Activated CD4-positive, alpha-beta memory T cell treated with anti-CD3 and anti-CD28 coated beads for 36 hours (primary cell): ENCODE measurements around the gene AOAH. TPM values are rescaled to one million over a fixed set of nuclear protein-coding genes. Genes with fewer than 3 reads are reported as not detected.
"Not testable (repeated sequence)": the region's sequence is repeated elsewhere in the genome, so short reads cannot be mapped to it uniquely, and the experiment has no call there.

Experiments used
- CTCF ChIA-PET: fragments of 350-600 bp; sonication (Branson Sonifier 250); formaldehyde crosslinking; loops from one replicate; lab custom pipeline; 2021; ENCODE audit warnings: antibody characterized with exemption, inconsistent platforms; lab: Charles Lee
- POLR2A ChIA-PET: fragments of 350-600 bp; sonication (Branson Sonifier 250); formaldehyde crosslinking; loops from one replicate; lab custom pipeline; 2021; ENCODE audit warnings: antibody characterized with exemption; lab: Charles Lee
- DNase-seq: peaks from one replicate; pipeline ENCODE4 v3.0.0-alpha.2; 2020
- H3K27ac Mint-ChIP-seq: one replicate; pipeline ENCODE4 v1.8.0; 2021; ENCODE audit warnings: mixed read lengths
- H3K27me3 Mint-ChIP-seq: one replicate; pipeline ENCODE4 v1.8.0; 2021; ENCODE audit warnings: mixed read lengths
- H3K36me3 Mint-ChIP-seq: one replicate; pipeline ENCODE4 v1.8.0; 2021; ENCODE audit warnings: mixed read lengths
- H3K4me1 Mint-ChIP-seq: one replicate; pipeline ENCODE4 v1.8.0; 2021; ENCODE audit warnings: low read depth, mixed read lengths
- H3K4me3 Mint-ChIP-seq: one replicate; pipeline ENCODE4 v1.8.0; 2021; ENCODE audit warnings: mild to moderate bottlenecking, mixed read lengths
- H3K9me3 Mint-ChIP-seq: one replicate; pipeline ENCODE4 v1.8.0; 2021; ENCODE audit warnings: mixed read lengths
- intact Hi-C: fragments of 100-400 bp; cut with micrococcal nuclease; formaldehyde crosslinking; loops from one replicate; pipeline ENCODE4 v1.15.1; 2023
- total RNA-seq, 2 experiments: library from RNA; stranded (reverse); gene quantifications; one replicate each; pipeline ENCODE4 v1.2.3, GENCODE V29; 2021

The AOAH gene
- total RNA-seq, 2 experiments from 2014 or later = 2.4 to 2.6 TPM

- Mint-ChIP-seq H3K36me3 (peaks cover 4% of the 10 kb centered on the region), H3K27ac (no peak overlapping the region), H3K4me1 (peaks cover 15% of the 10 kb centered on the region), H3K9me3 (peaks cover 13% of the 10 kb centered on the region), H3K27me3 (no peaks in the 10 kb centered on the region), H3K4me3 (no peak overlapping the region)
- intact Hi-C loops = loop anchor here (10.0 kb wide), 2 partner anchors 376 to 486 kb away; no protein-coding TSS in a partner anchor
- CTCF ChIA-PET = interaction anchor here (1.7 to 2.6 kb wide), 2 partner anchors 8 to 11 kb away, joined by 4 to 6 read pairs; no protein-coding TSS in a partner anchor
- DNase-seq = no peak
- POLR2A ChIA-PET = no interaction called here
Observed at GRCh38 chr7:36478745-36479144, 245.5 kb downstream of the AOAH start.

- Mint-ChIP-seq H3K27ac (no peak overlapping the region), H3K9me3 (peaks cover 10% of the 10 kb centered on the region), H3K36me3 (peaks cover 1% of the 10 kb centered on the region), H3K27me3 (no peaks in the 10 kb centered on the region), H3K4me1 (peaks cover 15% of the 10 kb centered on the region), H3K4me3 (no peak overlapping the region)
- intact Hi-C loops = loop anchor here (10.0 kb wide), 2 partner anchors 379 to 489 kb away; no protein-coding TSS in a partner anchor
- POLR2A ChIA-PET = no interaction called here
- CTCF ChIA-PET = interaction anchor here (1.4 to 5.4 kb wide), 4 partner anchors 12 to 723 kb away, joined by 5 to 24 read pairs (median 10); no protein-coding TSS in a partner anchor
- DNase-seq = peak; percentile 41
Observed at GRCh38 chr7:36475381-36475780, 248.9 kb downstream of the AOAH start.

- Mint-ChIP-seq H3K27me3 (no peaks in the 10 kb centered on the region), H3K27ac (no peak overlapping the region), H3K36me3 (peaks cover under 1% of the 10 kb centered on the region), H3K4me3 (no peak overlapping the region), H3K4me1 (peaks cover 15% of the 10 kb centered on the region), H3K9me3 (peaks cover 10% of the 10 kb centered on the region)
- no peak for DNase-seq
- ChIA-PET CTCF (interaction anchor here (0.8 to 5.4 kb wide), 7 partner anchors 13 to 723 kb away, joined by 3 to 24 read pairs (median 5); no protein-coding TSS in a partner anchor), POLR2A (no interaction called here)
- intact Hi-C loops = loop anchor here (10.0 kb wide), 2 partner anchors 380 to 490 kb away; no protein-coding TSS in a partner anchor
Observed at GRCh38 chr7:36475011-36475342, 249.3 kb downstream of the AOAH start.

GRCh38 chr7:36474283-36475010, 249.8 kb downstream of the AOAH start:
- H3K4me3 Mint-ChIP-seq = no peak overlapping the region
- DNase-seq = no peak
- peaks cover 6% of the 10 kb centered on the region for H3K9me3 Mint-ChIP-seq
- H3K27ac Mint-ChIP-seq = no peak overlapping the region
- H3K27me3 Mint-ChIP-seq = no peaks in the 10 kb centered on the region
- peaks cover 15% of the 10 kb centered on the region for H3K4me1 Mint-ChIP-seq
- CTCF ChIA-PET = interaction anchor here (0.8 to 5.4 kb wide), 7 partner anchors 13 to 724 kb away, joined by 3 to 24 read pairs (median 5); no protein-coding TSS in a partner anchor
- intact Hi-C loops = loop anchor here (5.0 to 10.0 kb wide), 3 partner anchors 198 to 490 kb away; no protein-coding TSS in a partner anchor
- POLR2A ChIA-PET = no interaction called here
- H3K36me3 Mint-ChIP-seq = no peaks in the 10 kb centered on the region

GRCh38 chr7:36473454-36474282, 250.6 kb downstream of the AOAH start:
- Mint-ChIP-seq H3K27ac (no peak overlapping the region), H3K27me3 (no peaks in the 10 kb centered on the region), H3K9me3 (no peaks in the 10 kb centered on the region), H3K36me3 (no peaks in the 10 kb centered on the region), H3K4me3 (no peak overlapping the region), H3K4me1 (peaks cover 15% of the 10 kb centered on the region)
- DNase-seq = peak; percentile 57
- intact Hi-C loops = loop anchor here (5.0 to 10.0 kb wide), 3 partner anchors 199 to 491 kb away; no protein-coding TSS in a partner anchor
- ChIA-PET CTCF (interaction anchor here (0.9 to 5.4 kb wide), 5 partner anchors 14 to 725 kb away, joined by 3 to 24 read pairs (median 5); no protein-coding TSS in a partner anchor), POLR2A (no interaction called here)

GRCh38 chr7:36472141-36472729, 252.1 kb downstream of the AOAH start:
- Mint-ChIP-seq H3K27ac (no peak overlapping the region), H3K9me3 (no peaks in the 10 kb centered on the region), H3K4me3 (no peak overlapping the region), H3K27me3 (peaks cover 5% of the 10 kb centered on the region), H3K36me3 (no peaks in the 10 kb centered on the region), H3K4me1 (peaks cover 15% of the 10 kb centered on the region)
- intact Hi-C loops = loop anchor here (5.0 to 10.0 kb wide), 3 partner anchors 200 to 493 kb away; no protein-coding TSS in a partner anchor
- POLR2A ChIA-PET = no interaction called here
- CTCF ChIA-PET = interaction anchor here (0.5 to 5.4 kb wide), 5 partner anchors 15 to 729 kb away, joined by 3 to 24 read pairs (median 4); no protein-coding TSS in a partner anchor
- no peak for DNase-seq

GRCh38 chr7:36469236-36469635, 255.1 kb downstream of the AOAH start:
- ChIA-PET CTCF (interaction anchor here (1.1 to 1.4 kb wide), 3 partner anchors 200 to 731 kb away, joined by 3 to 4 read pairs (median 3); no protein-coding TSS in a partner anchor), POLR2A (no interaction called here)
- H3K4me3 Mint-ChIP-seq = no peak overlapping the region
- intact Hi-C loops = no loop called here
- no peaks in the 10 kb centered on the region for H3K36me3 Mint-ChIP-seq
- peaks cover 11% of the 10 kb centered on the region for H3K27me3 Mint-ChIP-seq
- H3K4me1 Mint-ChIP-seq = peaks cover 5% of the 10 kb centered on the region
- H3K9me3 Mint-ChIP-seq = no peaks in the 10 kb centered on the region
- DNase-seq = no peak
- H3K27ac Mint-ChIP-seq = no peak overlapping the region

- Mint-ChIP-seq H3K4me3 (no peak overlapping the region), H3K9me3 (no peaks in the 10 kb centered on the region), H3K27me3 (peaks cover 11% of the 10 kb centered on the region), H3K4me1 (no peaks in the 10 kb centered on the region), H3K36me3 (no peaks in the 10 kb centered on the region), H3K27ac (no peak overlapping the region)
- intact Hi-C loops = no loop called here
- ChIA-PET CTCF (interaction anchor here (1.1 to 1.4 kb wide), 2 partner anchors 202 to 731 kb away, joined by 3 to 4 read pairs; no protein-coding TSS in a partner anchor), POLR2A (no interaction called here)
- DNase-seq = no peak
Observed at GRCh38 chr7:36468370-36469101, 255.8 kb downstream of the AOAH start.

GRCh38 chr7:36466001-36466400, 258.3 kb downstream of the AOAH start:
- DNase-seq, CTCF ChIA-PET, H3K36me3 Mint-ChIP-seq, intact Hi-C loops, H3K9me3 Mint-ChIP-seq, H3K4me1 Mint-ChIP-seq, POLR2A ChIA-PET, H3K4me3 Mint-ChIP-seq, H3K27ac Mint-ChIP-seq: not testable (repeated sequence)
- peaks cover 11% of the 10 kb centered on the region for H3K27me3 Mint-ChIP-seq

GRCh38 chr7:36464271-36464670, 260.0 kb downstream of the AOAH start:
- no peaks in the 10 kb centered on the region for H3K4me1 Mint-ChIP-seq
- no peaks in the 10 kb centered on the region for H3K9me3 Mint-ChIP-seq
- no peak overlapping the region for H3K4me3 Mint-ChIP-seq
- H3K27me3 Mint-ChIP-seq = peaks cover 11% of the 10 kb centered on the region
- no peak overlapping the region for H3K27ac Mint-ChIP-seq
- intact Hi-C loops = no loop called here
- CTCF ChIA-PET = no interaction called here
- POLR2A ChIA-PET = interaction anchor here (1.0 kb wide), 1 partner anchor 45 kb away, joined by 3 read pairs; no protein-coding TSS in a partner anchor
- DNase-seq = no peak
- no peaks in the 10 kb centered on the region for H3K36me3 Mint-ChIP-seq
